GM12875 (cell line): ENCODE results near the gene IFI16.

Experiments used
- H3K4me3 ChIP-seq: one replicate; pipeline ENCODE4 v1.5.1; 2011; ENCODE audit warnings: low read depth, low read length, control low read depth
- TF ChIP-seq, protein P1 (sequence below): IDR thresholded peaks from 2 replicates; pipeline ENCODE4 v1.5.1; 2011; ENCODE audit warnings: low read depth, mild to moderate bottlenecking, control low read depth, inconsistent platforms, low read length, moderate library complexity, borderline replicate concordance; ENCODE audit not compliant: insufficient read depth

IFI16 gene

GRCh38 chr1:158978730-158979129 is 31.0 kb upstream of the IFI16 start:
- H3K4me3 ChIP-seq: no peak overlapping the region
- TF ChIP-seq, protein P1, sequence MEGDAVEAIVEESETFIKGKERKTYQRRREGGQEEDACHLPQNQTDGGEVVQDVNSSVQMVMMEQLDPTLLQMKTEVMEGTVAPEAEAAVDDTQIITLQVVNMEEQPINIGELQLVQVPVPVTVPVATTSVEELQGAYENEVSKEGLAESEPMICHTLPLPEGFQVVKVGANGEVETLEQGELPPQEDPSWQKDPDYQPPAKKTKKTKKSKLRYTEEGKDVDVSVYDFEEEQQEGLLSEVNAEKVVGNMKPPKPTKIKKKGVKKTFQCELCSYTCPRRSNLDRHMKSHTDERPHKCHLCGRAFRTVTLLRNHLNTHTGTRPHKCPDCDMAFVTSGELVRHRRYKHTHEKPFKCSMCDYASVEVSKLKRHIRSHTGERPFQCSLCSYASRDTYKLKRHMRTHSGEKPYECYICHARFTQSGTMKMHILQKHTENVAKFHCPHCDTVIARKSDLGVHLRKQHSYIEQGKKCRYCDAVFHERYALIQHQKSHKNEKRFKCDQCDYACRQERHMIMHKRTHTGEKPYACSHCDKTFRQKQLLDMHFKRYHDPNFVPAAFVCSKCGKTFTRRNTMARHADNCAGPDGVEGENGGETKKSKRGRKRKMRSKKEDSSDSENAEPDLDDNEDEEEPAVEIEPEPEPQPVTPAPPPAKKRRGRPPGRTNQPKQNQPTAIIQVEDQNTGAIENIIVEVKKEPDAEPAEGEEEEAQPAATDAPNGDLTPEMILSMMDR: no peak

GRCh38 chr1:158979229-158979628 is 30.5 kb upstream of the IFI16 start:
- TF ChIP-seq, protein P1: no peak
- H3K4me3 ChIP-seq: no peak overlapping the region

DNA sequence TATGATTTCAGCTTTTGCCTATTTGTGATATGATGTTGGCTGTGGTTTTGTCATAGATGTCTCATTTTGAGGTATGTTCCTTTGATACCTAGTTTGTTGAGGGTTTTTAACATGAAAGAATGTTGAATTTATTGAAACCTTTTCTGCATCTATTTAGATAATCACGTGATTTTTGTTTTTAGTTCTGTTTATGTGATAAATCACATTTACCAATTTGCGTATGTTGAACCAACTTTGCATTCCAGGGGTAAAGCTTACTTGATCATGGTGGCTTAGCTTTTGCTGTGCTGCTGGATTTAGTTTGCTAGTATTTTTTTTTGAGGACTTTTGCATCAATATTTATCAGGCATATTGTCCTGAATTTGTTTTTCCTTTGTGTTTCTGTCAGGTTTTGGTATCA is 26.5 kb upstream of the IFI16 start:
- no peak overlapping the region for H3K4me3 ChIP-seq
- TF ChIP-seq, protein P1: no peak

GRCh38 chr1:158984386-158984785 is 25.3 kb upstream of the IFI16 start:
- no peak overlapping the region for H3K4me3 ChIP-seq
- TF ChIP-seq, protein P1: no peak

DNA sequence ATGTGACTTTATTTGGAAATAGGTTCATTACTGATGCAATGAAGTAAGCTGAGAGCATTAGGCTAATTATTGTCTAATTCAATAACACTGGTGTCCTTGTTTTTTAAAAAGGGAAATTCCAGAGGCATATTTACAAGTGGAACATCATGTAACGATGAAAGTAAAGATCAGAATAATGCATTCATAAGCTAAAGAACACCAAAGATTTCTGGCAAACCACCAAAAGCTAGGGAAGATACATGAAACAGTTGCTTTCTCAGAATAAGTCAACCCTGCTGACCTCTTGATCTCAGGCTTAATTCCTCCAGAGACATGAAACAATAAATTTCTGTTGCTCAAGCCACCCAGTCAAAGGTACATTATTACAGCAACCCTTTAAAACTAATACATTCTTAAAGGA is 20.3 kb upstream of the IFI16 start:
- TF ChIP-seq, protein P1: no peak
- no peak overlapping the region for H3K4me3 ChIP-seq

DNA sequence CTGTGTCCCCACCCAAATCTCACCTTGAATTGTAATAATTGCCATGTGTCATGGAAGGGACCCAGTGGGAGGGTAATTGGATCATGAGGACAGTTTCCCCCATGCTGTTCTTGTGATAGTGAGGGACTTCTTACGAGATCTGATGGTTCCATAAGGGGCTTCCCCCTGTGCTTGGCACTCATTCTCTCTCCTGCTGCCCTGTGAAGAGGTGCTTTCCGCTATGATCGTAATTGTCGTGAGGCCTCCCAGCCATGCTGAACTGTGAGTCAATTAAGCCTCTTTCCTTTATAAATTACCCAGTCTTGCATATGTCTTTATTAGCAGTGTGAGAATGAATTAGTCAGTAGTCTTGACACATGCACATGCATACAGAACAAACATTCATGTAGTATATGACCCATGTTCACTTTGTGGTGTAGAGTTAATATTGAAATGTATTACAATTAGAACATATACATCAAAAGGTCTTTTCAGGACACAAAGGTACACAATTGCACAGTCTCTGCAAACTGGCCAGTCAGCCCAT is 16.9 kb upstream of the IFI16 start:
- TF ChIP-seq, protein P1: no peak
- no peak overlapping the region for H3K4me3 ChIP-seq

GRCh38 chr1:158996998-158997397 is 12.7 kb upstream of the IFI16 start:
- no peak overlapping the region for H3K4me3 ChIP-seq

More at GRCh38 chr1:158996998-158997397, 12.7 kb upstream of the IFI16 start:
- TF ChIP-seq, protein P1: no peak
